GM18517 (cell line): Measurements from ENCODE around the gene PRX.
A peak's percentile ranks its signal among the peaks of the same experiment; 100 is the strongest.
"Not testable (repeated sequence)": the region's sequence is repeated elsewhere in the genome, so short reads cannot be mapped to it uniquely, and the experiment has no call there.

ENCODE experiments used
- ATAC-seq: cut with Tn5 transposase; IDR thresholded peaks from one replicate; pipeline ENCODE4 v1.9.1; 2021; ENCODE audit warnings: mild to moderate bottlenecking, moderate library complexity; ENCODE audit not compliant: unreplicated experiment

Gene PRX

GRCh38 chr19:40413291-40413845, at the start of gene PRX:
Gene PRX, minus strand, starts transcription at chr19:40413378. Its CDS starts 5,446 bp downstream, at chr19:40407932.
- no peak for ATAC-seq

GRCh38 chr19:40461669-40462221, 48.6 kb upstream of the PRX start:
- ATAC-seq = no peak

- no peak for ATAC-seq
Measured at GRCh38 chr19:40460185-40460584, 47.0 kb upstream of the PRX start.

- ATAC-seq = no peak
Measured at GRCh38 chr19:40458597-40458974, 45.4 kb upstream of the PRX start.

- ATAC-seq = no peak
Measured at GRCh38 chr19:40457953-40458596, 44.9 kb upstream of the PRX start.

GRCh38 chr19:40457048-40457447, 43.9 kb upstream of the PRX start:
- ATAC-seq = no peak

GRCh38 chr19:40453943-40454342, 40.8 kb upstream of the PRX start:
- not testable (repeated sequence) for ATAC-seq

- no peak for ATAC-seq
Measured at GRCh38 chr19:40453151-40453735, 40.1 kb upstream of the PRX start.

GRCh38 chr19:40452016-40452415, 38.8 kb upstream of the PRX start:
- no peak for ATAC-seq

GRCh38 chr19:40450664-40451063, 37.5 kb upstream of the PRX start:
- no peak for ATAC-seq

GRCh38 chr19:40449506-40449905, 36.3 kb upstream of the PRX start:
- no peak for ATAC-seq

GRCh38 chr19:40446263-40446784, 33.1 kb upstream of the PRX start:
- ATAC-seq = no peak

GRCh38 chr19:40445780-40446262, 32.6 kb upstream of the PRX start:
- no peak for ATAC-seq

GRCh38 chr19:40444825-40445312, 31.7 kb upstream of the PRX start:
- ATAC-seq = no peak

- peak; percentile 62 for ATAC-seq
Measured at GRCh38 chr19:40444000-40444824, 31.0 kb upstream of the PRX start, which contains the start of gene SERTAD3. Gene SERTAD3, minus strand, starts transcription at chr19:40444335. Its CDS starts 2,255 bp downstream, at chr19:40442080.

GRCh38 chr19:40443131-40443999, 30.2 kb upstream of the PRX start:
- ATAC-seq = peak; percentile 68

GRCh38 chr19:40442328-40443130, 29.4 kb upstream of the PRX start:
- ATAC-seq = no peak

GRCh38 chr19:40441719-40442253, 28.6 kb upstream of the PRX start:
- ATAC-seq = no peak

- no peak for ATAC-seq
Measured at GRCh38 chr19:40438284-40438683, 25.1 kb upstream of the PRX start.
